Dedifferentiated amniotic fluid mesenchymal stem cell (primary cell): Measurements from ENCODE around the gene RNU2-1.
A peak's percentile ranks its signal among the peaks of the same experiment; 100 is the strongest.
"Not testable (repeated sequence)": the region's sequence is repeated elsewhere in the genome, so short reads cannot be mapped to it uniquely, and the experiment has no call there.

Experiments
- DNase-seq: peaks from one replicate; pipeline ENCODE4 v3.0.0-alpha.2; 2016; ENCODE audit errors: extremely low spot score

RNU2-1 gene

DNA sequence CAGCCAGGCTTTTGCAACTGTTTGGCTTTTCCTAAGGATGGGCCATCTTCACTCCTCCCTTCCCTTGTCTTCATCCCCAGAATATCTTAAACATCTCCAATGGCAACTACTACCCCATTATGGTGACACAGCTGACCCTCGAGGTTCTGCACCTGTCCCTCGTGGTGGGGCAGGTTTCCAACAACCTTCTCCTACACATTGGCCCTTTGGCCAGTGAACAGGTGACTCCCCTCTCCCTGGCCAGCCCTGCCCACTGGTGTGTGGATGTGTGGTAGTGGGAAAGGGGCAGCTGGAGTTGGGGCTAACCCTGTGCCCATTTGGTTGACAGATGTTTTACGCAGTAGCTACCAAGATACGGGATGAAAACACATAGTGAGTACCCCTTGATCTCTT is 17.4 kb downstream of the RNU2-1 start:
- no peak for DNase-seq

DNA sequence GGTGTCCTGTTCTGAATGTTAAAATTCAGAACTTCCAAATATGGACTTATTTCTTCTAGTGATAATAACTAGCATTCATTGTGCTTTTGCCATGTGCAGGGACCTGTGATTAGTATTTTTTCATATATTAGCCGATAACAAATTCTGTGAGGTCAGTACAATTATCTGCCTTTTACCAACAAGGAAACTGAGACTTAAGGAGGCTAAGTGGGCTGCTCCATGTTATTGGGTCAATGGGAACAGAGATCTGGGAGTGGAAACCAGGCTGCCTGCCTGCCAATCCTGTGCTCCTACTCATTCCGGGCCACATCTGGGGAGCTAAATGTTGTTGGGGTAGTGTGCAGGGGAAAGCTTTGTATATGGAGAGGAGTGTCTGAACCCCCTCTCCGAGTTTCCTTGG is 18.4 kb downstream of the RNU2-1 start:
- no peak for DNase-seq

DNA sequence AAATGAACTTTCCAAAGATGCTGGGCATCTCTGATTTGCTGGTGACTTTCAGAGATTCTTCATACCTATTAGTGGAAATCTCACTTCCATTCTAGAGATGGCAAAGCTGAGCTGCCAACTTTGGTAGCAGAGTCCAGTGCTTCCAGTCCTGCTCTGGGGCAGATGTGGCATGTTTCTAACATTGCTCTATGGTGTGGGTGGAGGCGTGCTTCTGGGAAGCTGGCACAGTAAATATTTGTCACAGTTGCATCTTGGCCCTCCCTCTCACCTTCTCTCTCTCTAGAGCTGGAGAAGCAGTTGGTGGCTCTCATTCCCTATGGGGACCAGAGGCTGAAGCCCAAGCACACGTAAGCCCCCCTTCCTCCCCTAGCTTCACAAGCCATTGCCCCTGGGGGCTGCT is 20.2 kb downstream of the RNU2-1 start:
- DNase-seq = no peak

DNA sequence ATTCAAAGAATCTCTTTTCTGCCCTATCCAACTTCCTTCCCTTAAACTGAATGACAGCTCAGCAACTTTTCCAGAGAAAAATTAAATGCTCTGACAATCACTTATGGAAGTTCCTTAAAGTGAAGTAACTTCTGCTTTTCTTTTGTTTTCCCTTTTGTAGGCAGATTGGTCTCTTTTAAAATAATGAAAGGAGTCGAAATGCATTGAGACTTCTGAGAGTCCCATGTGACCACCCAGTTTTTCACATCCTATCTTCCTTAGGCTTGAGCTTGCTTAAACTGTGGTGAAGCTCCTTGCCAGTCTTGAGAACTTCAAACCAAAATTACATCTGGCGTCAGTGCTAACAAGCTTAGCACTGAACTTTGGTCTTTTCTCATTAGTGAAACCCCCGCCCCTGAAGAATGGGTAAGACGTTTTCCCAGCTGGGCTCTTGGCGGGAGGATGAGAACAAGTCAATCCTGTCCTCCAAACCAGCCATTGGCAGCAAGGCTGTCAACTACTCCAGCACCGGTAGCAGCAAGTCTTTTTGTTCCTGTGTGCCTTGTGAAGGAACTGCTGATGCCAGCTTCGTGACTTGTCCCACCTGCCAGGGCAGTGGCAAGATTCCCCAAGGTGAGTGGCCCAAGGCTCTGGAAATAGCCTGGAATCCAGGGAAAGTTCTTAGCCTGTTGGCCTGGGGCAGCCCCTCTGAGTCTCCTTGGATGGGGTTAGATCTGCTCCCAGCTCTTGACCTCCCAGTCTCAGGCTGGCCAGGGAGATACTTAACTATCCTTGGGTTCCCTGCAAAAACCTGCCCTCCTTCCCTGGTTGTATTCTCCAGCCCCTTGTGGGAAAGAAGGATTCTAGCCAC is 20.9 kb downstream of the RNU2-1 start:
- DNase-seq = no peak

DNA sequence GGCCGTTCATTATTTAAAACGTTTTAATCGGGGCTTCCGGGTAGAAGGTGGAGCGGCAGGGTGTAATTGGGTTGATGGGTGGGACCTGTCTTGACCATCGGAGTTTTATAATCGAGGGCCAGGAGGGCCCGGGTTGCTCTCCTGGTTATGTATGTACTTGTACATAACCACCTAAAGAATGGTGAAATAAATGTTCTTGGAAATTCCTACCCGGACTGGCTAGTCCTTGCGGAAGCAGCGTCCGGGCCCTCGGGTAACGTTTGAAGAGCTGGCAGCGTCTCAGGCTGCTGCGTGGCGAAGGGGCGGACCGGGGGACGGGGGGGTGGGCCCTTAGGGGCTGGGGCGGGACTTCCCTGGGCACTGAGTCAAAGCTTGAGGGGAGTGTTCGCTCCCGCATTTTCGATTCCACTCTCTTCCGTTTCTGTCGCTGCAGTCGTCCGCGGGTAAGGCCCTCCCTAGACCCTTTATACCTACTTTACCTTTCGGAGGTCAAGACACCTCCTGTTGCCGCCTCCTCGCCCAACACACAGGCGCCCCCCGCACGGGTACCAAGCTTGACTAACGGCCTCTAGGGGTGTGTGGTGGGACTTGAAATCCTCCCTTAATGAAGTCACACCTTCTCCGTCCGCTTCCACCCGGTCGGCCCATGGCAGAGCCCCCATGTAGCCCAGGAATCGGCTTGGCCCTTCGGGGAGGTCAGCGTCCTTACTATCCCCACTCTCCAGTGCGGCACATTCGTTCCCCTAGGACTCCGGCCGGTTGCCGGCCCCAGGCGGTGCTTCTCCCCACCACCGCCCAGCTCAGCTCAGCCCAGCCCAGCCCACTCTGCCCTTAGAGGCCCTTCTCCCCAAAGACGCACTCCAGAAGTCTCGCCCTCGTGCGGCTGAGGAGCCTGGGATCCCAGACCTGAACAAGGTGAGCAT is 22.0 kb downstream of the RNU2-1 start, which contains the start of gene TMEM106A:
Gene TMEM106A, plus strand, starts transcription at position 396 of the 923 bp plus-strand sequence. CDS start 1,167 bp downstream, outside the sequence.
- peak; percentile 79 for DNase-seq

DNA sequence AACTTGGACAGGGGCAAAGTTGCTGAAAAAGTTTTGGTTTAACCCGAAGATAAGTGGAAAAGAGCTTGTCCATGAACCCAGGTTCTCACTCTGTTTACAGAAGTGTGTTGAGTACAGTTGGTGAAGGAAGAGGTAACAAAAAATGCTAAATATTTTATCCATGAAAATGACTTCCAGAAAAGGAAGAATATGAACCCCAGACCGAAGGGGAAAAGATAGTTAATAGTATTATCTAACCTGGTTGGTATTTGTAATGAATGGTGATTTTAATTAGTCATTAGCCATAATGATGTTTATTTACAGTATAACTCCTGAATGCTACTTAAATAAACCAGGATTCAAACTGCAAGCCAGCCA is 22.7 kb downstream of the RNU2-1 start:
- DNase-seq = no peak

DNA sequence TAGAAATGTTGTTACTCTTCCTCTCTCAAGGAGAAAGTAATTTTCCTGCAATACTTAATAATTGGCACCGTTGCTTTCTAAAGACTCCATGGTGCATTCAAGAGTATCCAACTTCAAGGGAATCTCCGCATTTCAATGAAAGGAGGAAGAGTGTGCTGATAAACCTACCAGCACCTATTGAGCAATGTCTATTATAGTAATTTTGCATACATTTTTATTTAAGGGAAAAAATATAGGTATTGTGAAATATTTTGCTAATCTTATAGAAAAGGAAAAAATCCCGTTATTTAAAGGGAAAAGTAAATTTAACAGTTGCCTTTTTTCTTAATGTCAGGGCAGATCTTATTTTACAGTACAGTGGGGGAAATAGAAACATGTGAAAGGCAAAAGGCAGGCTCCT is 23.2 kb downstream of the RNU2-1 start:
- DNase-seq = no peak

DNA sequence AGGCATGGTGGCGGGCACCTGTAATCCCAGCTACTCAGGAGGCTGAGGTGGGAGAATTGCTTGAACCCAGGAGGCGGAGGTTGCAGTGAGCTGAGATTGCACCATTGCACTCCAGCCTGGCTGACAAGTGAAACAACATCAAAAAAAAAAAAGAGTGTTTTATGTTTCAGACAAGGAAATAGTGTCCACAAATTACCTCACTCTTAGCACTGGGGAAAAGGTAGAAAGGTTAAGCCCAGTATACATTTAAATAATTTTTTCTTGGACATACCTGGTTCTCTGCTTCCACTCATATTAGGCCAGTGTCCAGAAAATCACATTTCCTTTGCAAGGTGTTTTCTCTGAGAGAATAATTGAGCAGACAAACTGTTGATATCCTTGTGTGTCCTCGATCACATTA is 30.8 kb downstream of the RNU2-1 start:
- not testable (repeated sequence) for DNase-seq

DNA sequence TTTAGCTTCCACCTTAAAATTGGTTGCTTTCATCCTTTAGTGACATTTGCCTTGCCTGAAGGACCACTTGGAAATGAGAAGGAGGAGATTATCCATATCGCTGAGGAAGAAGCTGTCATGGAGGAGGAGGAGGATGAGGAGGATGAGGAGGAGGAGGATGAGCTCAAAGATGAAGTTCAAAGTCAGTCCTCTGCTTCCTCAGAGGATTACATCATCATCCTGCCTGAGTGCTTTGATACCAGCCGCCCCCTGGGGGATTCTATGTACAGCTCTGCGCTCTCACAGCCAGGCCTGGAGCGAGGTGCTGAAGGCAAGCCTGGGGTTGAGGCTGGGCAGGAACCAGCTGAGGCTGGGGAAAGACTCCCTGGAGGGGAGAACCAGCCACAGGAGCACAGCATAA is 33.6 kb downstream of the RNU2-1 start:
- no peak for DNase-seq

DNA sequence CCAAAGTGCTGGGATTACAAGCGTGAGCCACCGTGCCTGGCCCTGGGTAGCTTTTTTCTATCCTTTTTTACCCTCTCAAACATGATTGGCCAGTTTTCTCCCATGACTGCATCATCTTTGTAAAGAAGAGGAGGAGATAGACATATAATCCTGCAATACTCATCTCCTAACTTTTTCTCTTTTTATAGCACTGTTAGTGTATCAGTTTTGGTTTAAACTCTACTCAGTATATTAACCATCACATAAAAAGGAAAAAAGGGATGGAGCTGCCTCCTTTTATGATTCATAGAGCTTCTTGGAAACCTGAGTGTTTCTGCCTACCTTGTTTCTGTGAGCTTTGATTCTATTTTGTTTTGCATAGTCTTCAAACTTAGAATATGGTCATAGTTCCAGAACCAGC is 34.1 kb downstream of the RNU2-1 start:
- DNase-seq = no peak

DNA sequence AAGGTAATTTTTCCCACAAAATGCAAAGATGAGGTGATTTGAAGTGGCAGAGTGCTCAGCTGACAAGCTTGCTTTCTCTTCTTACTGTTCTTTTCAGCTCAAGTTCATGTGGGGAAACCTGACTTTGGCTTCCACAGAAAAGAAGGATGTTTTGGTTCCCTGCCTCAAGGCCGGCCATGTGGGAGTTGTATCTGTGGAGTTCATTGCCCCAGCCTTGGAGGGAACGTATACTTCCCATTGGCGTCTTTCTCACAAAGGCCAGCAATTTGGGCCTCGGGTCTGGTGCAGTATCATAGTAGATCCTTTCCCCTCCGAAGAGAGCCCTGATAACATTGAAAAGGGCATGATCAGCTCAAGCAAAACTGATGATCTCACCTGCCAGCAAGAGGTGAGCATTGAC is 40.5 kb downstream of the RNU2-1 start:
- no peak for DNase-seq

DNA sequence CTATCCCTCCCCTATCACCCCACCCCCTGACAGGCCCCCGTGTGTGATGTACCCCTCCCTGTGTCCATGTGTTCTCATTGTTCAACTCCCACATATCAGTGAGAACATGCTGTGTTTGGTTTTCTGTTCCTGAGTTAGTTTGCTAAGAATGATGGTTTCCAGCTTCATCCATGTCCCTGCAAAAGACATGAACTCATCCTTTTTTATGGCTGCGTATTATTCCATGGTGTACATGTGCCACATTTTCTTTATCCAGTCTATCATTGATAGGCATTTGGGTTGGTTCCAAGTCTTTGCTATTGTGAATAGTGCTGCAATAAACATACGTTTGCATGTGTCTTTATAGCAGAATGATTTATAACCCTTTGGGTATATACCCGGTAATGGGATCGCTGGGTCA is 47.1 kb downstream of the RNU2-1 start:
- not testable (repeated sequence) for DNase-seq

DNA sequence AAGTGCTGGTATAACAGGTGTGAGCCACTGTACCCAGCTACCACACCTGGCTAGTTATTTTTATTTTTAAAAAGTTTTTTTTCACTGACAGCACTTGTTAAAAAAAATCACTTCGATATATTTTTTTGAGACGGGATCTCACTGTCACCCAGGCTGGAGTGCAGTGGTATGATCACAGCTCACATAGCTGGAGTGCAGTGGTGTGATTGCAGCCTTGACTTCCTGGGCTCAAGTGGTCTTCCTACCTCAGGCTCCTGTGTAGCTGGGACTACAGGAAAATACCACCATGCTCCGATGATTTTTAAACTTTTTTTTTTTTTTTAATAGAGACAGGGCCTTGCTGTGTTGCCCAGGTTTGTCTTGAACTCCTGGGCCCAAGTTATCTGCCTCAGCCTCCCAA is 49.9 kb downstream of the RNU2-1 start:
- no peak for DNase-seq
